DMS153 (cell line): ENCODE data around the gene AQP12B.

Experiments used
- DNase-seq: peaks from one replicate; lab custom pipeline; 2025; lab: John Stamatoyannopoulos, UW

The AQP12B gene

DNA sequence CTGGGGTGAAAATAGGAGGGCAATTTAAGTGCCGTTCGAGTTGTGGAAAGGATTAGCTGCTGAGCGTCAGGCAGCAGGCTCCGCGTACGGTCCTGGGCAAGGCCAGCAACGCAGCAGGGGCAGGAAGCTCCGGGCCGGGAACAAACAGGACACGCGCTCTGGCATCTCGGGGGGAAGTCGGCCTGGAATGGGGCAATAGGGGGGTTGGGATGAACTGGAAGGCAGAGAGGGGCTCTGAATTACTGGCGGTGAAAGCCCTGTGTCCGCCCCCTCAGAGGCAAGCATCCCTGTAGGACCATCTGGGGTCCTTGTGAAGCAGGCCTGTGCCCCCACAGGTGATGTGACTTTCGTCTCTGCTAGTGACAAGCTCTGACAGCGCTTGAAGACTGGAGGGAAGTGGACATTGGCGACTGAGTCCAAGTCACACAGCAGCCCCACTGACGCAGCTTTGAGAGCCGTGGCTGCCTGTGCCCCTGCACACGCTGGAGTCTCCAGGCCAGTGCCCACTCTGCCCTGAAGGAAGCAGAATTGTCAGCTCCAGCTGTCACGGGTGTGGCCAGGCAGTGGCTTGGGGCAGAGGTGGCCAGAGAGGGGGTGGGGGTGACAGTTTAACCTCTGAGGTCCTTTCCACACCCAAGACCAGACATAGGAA is 35.1 kb downstream of the AQP12B start:
- no peak for DNase-seq

DNA sequence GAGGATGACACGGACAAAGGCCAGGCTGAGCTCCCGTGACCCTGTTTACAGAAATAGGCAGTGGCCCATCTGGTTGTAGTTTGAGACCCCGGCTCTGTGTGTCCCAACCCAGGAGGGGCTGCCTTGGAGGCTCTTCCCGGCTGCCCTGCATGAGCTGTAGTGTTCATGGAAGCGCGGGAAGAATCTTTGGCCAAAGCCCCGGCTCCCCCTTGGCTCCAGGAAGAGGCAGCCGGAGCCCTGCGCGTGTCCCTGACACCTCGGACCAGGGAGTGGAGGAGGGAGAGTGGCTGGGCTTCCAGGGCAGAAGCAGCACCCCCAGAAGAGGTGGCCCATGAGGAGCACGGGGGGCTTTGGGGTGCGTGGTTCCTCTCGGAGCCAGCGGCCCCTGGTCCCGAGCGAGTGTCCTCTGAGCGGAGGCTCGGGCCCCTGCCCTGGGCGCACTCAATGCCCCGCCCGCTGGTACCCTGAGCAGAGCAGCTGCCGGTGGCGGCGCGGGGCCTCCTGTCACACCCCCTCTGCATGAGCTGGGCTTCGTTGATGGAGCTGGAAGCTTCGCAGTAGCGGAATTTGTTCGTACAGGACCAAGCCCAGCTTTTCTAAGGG is 35.7 kb downstream of the AQP12B start:
- no peak for DNase-seq

DNA sequence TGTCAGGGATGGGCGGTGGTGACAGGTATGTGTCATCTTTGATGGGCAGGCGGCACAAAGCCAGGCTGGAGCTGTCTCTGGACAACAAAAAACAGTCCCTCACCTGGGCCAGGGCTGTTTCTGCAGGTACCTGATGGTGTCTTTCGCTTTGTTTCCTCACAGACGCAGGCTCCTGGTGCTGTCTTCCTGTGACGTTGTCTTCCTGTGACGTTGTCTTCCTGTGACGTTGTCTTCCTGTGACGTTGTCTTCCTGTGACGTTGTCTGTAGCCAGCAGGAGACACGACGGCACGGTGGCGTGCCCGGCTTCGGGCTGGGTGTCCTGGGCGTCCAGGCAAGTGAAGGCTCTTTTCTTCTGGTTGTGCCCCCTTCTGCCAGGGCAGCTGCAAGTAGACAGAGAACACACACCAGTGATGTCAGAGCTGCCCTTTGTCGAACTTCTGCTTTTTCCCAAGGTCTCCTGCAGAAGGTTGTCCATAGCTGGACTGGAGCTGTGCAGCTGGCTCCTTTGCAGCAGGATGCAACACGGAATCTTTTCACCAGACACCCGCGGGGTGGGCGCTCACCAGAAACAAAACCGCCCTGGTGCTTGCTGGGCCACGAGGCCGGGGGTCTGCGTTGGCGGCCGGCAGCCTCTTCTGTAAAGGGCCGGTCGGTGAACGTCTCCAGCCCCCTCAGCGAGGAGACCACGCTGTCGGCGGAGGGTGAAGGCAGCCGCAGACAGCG is 36.3 kb downstream of the AQP12B start:
- DNase-seq = no peak

DNA sequence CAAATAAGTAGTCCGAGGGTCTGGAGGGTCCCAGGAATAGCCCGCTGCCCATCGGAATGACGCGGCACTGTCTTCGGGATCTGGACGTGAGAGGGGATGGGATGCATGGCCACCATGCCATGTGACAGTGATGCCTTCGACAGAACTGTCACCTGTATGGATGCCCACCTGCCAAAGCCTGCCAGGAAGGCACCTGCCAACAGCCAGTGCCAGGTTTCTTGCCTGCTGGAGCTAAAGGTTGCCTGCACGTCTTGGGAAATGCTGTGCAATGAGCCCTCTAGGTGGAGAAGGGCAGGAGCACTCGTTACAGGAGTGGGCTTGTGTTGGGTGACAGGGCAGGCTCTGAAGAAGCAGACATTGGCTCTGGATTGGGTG is 36.9 kb downstream of the AQP12B start:
- no peak for DNase-seq

DNA sequence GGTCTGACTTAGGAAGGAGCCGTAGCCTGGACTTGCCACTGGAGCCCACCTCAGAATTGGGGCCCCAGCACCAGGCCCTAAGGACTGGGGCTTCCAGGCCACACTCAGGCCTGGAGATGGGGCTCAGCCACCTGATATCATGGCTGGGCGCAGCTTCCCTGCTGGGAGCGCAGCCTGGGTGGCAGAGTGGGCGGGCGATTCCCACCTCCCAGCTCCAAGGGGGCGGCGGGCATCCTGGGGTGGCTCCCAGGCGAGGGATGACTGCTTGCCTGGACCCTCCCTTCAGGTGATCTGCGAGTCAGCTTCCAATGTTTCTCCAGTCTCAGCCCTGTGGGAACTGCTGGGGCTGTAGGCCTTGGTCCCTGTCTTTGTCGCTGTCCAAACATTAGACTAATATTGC is 37.3 kb downstream of the AQP12B start:
- no peak for DNase-seq

DNA sequence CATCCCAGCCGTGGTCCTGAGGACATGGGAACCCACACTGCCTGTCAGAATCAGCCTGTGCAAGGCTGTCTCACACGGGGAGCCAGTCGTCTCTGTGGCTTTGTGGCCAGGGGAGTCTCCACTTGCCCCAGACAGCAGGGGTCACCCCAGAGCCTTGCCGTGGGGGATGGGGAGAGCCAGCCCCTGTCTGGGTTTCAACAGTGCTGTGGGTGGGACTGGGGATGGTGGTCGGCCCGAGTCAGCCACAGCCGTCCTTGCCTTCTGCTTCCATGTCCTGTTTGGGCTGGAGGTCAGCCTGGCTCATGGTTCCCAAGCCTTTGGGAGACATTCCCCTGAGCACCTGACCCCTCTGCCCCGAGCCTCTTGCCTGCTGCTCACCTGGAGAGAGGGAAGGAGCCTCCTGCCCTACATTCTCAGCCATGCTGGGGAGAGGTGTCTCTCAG is 37.8 kb downstream of the AQP12B start:
- no peak for DNase-seq

DNA sequence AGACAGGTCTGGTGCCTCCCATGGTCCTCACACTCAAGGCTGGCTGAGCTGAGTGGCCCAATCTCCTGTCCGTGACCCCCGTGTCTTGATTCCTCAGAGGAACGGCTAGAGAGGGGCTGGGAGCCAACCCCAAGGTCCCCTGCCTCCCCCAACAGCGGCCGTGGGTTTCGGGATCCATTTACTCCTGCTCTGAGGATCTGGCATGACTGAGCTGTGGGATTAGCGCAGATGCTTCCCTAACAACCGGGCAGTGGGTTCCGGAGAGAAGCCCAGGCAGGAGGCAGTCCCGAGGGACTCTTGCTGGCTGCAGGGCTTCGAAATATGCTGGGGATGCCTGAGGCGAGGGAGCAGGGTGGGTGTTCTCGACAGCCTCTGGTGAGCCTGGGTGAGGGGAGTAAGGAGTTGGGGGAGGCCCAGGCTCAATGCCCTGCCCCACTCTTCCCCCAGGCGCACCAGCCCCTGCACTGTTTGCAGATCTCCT is 38.5 kb downstream of the AQP12B start:
- DNase-seq = no peak

DNA sequence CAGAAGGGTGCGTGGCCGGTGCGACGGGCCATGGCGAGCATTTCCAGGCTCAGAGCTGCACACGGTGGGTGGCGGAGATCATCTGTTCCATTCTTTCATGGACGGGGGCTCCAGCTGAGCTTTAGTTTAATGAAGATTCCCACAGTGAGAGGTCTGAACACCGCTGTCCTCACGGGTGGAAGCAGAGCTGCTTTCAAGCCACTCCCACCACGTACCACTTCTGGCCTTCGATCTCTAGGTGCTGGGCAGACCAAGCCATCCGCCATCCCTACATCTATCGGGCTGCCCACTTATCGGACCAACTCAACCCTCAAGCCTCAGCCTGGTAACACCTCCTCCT is 38.9 kb downstream of the AQP12B start:
- no peak for DNase-seq

DNA sequence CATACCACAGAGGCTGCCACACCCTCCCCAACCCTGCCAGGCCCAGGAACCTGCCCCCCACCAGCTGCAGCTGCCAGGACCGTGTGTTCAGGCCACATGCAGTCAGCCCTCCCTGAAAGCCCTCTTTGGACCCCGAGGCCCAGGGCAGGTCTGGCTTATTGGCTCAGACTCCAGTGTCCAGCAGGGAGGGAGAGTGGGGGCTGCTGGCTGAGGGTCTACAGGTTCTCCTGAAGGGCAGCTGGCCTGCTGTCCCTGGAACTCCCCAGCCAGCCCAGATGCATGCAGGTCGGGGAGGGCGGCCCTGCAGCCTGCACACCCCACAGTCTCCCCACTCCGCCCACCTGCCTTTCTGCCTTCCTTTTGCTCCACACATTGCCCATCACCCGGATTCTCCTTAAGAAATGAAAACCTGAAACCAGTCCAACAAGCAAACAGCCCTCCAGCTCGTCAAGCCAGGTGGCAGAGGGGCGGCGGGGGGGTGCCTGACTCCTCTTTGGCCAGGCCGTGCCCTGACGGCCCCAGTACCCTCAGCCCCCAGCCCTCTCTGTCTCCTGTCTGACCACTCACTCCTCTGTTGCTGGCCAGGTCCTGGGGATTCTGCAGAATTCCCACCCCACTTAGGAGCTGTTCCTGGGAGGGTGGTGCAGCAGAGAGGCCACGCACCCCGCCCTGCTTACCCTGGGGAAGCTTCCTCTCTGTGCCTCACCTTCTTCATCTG is 39.4 kb downstream of the AQP12B start:
- no peak for DNase-seq

DNA sequence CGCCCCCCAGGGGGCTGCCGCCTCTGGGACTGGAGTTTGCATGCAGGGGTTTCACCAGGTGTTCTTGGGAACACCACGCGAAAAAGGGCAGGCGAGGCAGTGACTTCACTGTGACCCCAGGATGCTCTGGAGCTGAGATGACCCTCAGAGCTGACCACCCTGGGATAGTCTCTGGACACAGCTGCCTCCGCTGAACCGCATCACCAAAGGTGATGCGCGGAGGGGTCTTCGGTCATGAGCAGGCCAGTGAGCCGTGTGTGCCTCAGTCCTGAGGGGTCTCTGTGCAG is 39.9 kb downstream of the AQP12B start:
- no peak for DNase-seq

DNA sequence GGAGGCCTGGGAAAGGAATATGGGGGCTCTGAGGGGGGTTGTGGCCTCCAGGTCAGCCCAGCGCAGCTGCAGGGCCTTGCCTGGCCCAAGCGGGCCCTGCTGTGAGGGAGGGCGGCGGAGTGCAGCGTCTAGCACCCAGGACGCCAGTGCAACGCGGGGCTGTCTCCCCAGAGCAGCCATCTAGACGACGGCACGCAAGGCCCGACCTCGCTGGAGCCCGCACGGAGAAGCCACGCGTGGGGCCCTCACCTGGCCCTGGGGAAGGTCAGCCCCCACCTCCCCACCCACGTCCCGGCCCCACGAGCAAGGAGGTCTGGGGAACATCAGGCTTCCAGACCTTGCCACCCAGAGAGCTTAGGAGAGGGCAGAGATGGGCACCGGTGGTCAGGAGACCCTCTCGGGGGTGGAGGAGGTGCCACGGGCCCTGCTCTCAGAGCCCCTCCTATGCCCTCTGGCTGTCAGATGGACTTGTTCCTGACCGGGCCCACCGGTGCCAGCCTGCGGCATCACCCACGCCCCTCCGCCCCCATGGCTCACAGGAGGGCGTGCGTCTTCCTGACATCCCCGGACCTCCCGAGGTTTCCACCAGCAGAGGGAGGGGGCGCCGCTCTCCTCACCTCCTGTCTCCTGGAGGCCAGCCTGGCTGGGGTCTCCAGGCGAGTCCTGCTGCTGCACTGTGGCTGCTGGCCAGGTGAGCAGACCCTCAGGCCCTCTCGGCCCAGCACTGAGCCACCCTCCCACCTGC is 40.5 kb downstream of the AQP12B start:
- no peak for DNase-seq

DNA sequence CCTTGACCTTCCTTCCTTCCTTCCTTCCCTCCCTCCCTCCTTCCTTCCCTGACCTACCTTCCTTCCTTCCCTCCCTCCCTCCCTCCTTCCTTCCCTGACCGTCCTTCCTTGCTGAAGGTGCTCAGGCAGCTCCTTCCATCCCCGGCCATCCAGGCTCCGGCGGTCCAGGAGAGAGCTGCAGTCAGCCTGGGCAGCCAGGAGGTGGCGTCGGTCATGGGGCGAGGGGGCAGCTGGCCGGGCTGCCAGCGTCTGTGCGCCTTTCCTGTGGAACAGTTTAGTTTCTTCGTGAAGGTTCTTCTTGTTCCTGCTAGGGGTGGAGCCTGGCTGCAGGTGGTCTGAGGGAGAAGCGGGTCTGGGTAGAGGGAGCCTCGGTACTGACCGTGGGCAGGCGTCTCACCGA is 41.7 kb downstream of the AQP12B start:
- no peak for DNase-seq

DNA sequence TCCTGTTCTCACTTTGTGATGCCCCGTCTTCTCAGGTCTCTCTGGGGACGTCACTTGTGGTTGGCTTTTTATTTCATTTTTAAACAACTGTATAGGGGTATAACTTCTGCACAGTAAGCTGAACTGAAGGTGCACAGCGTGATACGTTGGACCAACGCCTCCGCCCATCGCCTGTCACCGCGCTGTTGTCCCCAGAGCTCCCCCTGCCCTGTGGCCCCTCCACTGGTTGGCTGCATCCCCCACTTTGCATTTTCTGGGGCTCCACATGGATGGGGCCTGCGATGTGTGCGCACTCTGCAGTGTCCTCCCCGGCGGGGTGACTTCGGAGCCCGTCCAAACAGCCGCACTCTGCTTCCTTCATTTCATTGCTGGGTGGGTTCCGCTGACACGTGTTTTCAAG is 43.1 kb downstream of the AQP12B start:
- DNase-seq = no peak

DNA sequence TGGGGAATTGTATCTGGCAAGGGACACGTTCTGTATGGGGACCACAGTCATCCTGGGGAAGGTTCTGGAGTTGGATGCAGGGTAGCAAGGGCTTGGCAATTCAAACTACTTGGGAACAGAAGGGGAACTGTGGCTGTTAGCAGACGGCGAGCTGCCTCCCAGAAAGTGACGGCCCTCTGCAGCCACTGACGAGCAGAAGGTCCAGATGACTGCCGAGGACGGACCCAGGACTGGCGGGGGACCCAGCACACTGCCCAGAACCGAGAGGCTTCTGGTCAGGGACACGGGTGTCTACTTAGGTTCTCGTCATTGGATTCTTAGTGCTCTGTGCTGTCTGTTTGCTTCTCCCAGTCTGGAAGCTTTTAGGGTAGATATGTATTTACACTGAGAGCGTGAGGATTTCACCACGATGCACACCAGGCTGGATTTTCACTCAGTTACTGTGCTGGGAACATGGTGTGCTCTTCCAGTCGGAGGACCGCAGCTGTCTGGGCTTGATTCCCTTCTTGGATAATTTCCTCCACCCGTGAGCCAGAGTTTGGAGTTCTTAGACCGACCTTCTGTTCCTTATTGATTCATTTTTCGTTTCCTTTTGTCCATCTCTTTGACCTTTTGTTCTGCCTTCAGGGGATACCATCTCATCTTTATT is 44.0 kb downstream of the AQP12B start:
- no peak for DNase-seq

DNA sequence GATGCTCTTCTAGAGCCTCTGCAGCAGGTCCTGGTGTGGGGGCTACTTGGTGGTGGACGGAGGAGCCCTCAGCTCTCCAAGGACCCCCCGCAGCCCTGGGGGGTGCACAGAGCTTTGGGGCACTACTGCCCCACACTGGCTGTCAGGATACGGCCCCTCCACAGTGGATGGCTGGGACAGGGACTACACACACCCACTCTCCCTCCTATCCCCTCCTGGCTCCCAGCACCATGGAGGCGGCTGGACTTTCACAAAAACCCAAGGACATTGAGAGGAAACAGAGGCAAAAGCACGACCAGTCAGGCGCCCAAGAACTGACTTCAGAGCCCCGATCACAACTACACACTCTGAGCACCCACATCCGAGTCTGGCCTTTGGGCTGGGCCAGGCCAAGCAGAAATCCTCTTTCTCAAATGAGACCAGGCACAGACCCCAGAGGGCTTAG is 44.8 kb downstream of the AQP12B start:
- DNase-seq = no peak

DNA sequence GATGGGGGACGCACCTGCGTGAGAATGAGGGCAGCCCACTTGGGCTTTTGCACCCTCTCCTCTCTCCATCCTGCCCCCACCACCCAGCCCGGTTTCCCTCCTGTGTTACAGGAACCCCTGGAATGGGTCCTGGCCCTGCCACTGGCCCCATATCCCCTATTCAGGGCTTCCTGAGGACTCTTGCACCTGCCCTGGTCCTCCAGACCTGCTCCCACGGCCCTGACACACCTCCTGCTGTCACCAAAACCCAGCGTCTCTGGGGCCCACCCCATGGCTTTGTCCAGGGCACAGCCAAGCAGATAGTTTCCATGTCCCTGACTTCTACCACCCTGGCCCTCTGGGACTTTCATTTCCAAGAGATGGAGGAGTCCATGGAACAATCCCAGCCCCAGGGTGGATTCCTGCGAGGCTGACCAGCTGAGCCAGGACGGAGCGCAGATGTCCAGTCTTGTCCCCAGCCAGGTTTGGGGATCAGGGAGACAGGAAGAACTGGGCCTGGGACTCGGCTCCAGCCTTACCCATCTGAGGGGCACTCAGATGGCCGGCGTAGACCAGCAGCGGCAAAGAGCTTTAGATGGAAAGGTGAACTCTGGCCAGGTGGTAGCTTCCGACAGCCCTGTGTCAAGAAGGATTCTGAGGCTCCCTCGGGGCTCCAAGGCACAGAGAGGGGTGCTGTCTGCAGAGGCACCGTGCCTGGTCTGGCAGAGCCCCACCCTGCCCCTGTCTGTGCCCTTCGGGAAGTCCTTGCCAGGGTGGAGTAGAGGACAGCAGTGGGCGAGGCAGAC is 45.4 kb downstream of the AQP12B start:
- no peak for DNase-seq

DNA sequence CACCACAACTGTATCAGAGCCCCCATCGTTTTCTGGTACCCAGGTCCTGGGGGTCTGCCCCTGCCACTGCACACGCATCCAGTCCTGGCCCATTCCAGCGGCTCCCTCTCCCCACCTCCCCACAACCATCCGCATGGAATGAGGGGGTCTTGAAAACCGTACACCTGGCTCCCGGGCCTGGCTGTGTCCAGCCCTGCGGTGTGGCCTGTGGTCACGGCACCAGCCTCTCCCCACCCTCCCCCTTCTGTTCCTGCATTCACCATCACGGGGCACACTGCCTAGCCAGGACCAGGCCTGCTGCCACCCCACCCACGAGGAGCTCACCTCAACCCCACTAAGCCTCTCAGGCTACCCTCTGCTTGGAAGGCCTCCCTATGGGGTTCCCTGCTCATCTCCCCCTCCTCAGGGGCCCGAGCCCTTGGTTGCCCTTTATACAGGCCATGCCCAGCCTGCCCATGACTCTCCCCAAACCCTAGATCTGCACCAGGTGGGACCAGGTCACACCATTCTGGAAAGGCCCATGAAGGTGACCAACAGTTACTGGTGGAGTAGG is 46.0 kb downstream of the AQP12B start:
- no peak for DNase-seq

DNA sequence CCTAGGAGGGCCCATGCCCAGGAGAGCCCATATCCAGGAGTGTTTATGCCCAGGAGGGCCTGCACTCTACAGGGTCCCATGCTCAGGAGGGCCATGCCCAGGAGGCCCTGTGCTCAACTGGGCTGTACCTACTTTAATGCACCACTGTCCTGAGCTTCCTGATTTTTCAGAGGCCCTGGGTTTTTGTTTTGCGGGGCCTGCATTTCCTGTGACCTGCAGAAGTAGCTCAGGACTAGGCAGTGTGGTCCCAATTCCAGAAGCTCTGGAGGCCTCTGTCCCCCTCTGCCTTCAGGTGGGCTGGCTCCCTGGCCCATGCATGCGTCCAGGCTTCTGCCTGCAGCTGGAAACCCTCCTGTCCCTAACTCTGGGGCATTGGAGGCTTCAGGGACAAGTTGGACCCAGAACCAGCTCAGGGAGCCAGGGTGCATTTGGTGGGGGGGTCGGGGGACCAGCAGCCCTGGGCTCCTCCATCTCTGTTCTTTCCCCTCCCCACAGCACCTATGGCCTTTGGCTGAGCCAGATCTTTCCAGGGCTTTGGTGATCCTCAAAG is 46.6 kb downstream of the AQP12B start:
- DNase-seq = no peak

DNA sequence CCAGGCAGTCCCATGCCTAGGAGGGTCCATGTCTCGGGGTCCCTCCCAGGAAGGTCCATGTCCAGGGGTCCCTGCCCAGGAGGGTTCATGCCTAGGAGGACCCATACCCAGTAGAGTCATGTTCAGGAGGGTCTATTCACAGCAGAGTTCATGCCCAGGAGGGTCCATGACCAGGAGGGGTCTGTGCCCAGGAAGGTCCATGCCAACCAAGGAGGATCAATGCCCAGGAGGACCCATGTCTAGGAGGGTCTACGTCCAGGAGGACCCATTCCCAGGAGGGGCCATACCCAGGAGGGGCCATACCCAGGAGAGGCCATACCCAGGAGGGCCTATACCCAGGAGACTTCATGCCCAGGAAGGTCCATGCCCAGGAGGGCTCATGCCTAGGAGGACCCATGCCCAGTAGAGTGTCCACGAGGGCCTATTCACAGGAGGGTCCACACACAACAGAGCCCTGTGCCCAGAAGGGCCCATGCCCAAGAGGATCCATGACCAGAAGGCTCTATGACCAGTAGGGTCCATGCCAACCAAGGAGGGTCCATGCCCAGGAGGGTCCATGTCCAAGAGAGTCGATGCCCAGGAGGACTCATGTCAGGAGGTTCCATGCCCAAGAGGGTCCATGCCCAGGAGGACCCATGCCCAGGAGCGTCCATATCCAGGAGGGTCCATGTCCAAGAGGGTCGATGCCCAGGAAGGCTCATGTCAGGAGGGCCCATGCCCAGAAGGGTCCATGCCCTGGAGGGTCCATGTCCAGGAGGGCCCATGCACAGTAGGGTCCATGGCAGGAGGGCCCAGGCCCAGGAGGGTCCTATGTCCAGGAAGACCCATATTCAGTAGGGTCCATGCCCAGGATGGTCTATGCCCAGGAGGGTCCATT is 47.3 kb downstream of the AQP12B start:
- no peak for DNase-seq
